GM12878 (cell line): ENCODE results near the gene SCGB3A2.

Experiments used
- CHD1 ChIP-seq: IDR thresholded peaks from 2 replicates; pipeline ENCODE4 v1.6.1; 2012; ENCODE audit warnings: low read depth, low read length, improper control_type of control experiment
- CTCF ChIP-seq, 3 experiments: IDR thresholded peaks in 2 of 3; conservative IDR thresholded peaks in 1 of 3; 2 replicates each; pipeline ENCODE4 v1.5.1; 2011; ENCODE audit warnings: low read depth in 3 of 3, low read length in 3 of 3, mild to moderate bottlenecking in 3 of 3, control low read depth in 2 of 3, moderate library complexity in 2 of 3, inconsistent platforms in 1 of 3, mixed read lengths in 1 of 3; ENCODE audit not compliant: control insufficient read depth in 2 of 3, insufficient read depth in 1 of 3; ENCODE audit errors: extremely low read depth in 1 of 3
- MEF2A ChIP-seq: IDR thresholded peaks from 2 replicates; pipeline ENCODE4 v1.6.1; 2011; ENCODE audit warnings: low read depth, mild to moderate bottlenecking, low read length, moderate library complexity; ENCODE audit not compliant: insufficient read depth
- MYC ChIP-seq: IDR thresholded peaks from 2 replicates; pipeline ENCODE4 v1.6.1; 2011; ENCODE audit warnings: mild to moderate bottlenecking, low read length, moderate library complexity, inconsistent platforms; ENCODE audit not compliant: insufficient read depth, insufficient replicate concordance, insufficient read length, severe bottlenecking
- NKRF ChIP-seq: fragments of 450-650 bp; conservative IDR thresholded peaks from 2 replicates; pipeline ENCODE4 v1.6.1; 2017; ENCODE audit warnings: mild to moderate bottlenecking, moderate library complexity
- NR2F1 ChIP-seq: fragments of 450-650 bp; conservative IDR thresholded peaks from 2 replicates; pipeline ENCODE4 v1.6.1; 2017; ENCODE audit warnings: mild to moderate bottlenecking
- POLR2A ChIP-seq: IDR thresholded peaks from 2 replicates; pipeline ENCODE4 v1.6.1; 2011; ENCODE audit warnings: low read depth, mild to moderate bottlenecking, low read length
- POLR2AphosphoS5 ChIP-seq: IDR thresholded peaks from 2 replicates; pipeline ENCODE4 v1.6.1; 2011; ENCODE audit warnings: mild to moderate bottlenecking, low read length, inconsistent platforms
- PRDM15 ChIP-seq: fragments of 450-650 bp; formaldehyde crosslinking; IDR thresholded peaks from 2 replicates; pipeline ENCODE4 v1.4.0; 2020; ENCODE audit warnings: mild to moderate bottlenecking, moderate library complexity
- RELA ChIP-seq: fragments of 450-650 bp; IDR thresholded peaks from 2 replicates; pipeline ENCODE4 v1.8.0; 2014; ENCODE audit warnings: borderline replicate concordance; ENCODE audit not compliant: partially characterized antibody
- REST ChIP-seq: IDR thresholded peaks from 2 replicates; pipeline ENCODE4 v1.6.1; 2012; ENCODE audit warnings: mild to moderate bottlenecking, low read depth, low read length
- SREBF2 ChIP-seq: IDR thresholded peaks from 2 replicates; pipeline ENCODE4 v1.6.1; 2012; ENCODE audit warnings: mild to moderate bottlenecking, low read length
- TCF3 ChIP-seq: IDR thresholded peaks from 2 replicates; pipeline ENCODE4 v1.6.1; 2012; ENCODE audit warnings: low read depth, mild to moderate bottlenecking, low read length, borderline replicate concordance; ENCODE audit not compliant: insufficient read depth
- ZNF217 ChIP-seq: fragments of 450-650 bp; IDR thresholded peaks from 2 replicates; pipeline ENCODE4 v1.6.1; 2017; ENCODE audit warnings: antibody characterized with exemption, mild to moderate bottlenecking

- TF ChIP-seq NKRF, result no peak
- TF ChIP-seq POLR2A, result no peak
- no peak for TF ChIP-seq CTCF (IDR thresholded peaks at IDR 0.05 in 2 of 3, conservative IDR thresholded peaks at IDR 0.05 in 1 of 3; ENCODE audit: control insufficient read depth in 2 of 3, extremely low read depth in 1 of 3, insufficient read depth in 1 of 3, low read depth in 3 of 3, low read length in 3 of 3)
- TF ChIP-seq MYC, result no peak
- no peak for TF ChIP-seq TCF3
- no peak for TF ChIP-seq PRDM15 (CRISPR knock-in tag)
- TF ChIP-seq RELA, result no peak
- no peak for TF ChIP-seq CHD1
- no peak for TF ChIP-seq ZNF217
- TF ChIP-seq MEF2A, result no peak
- no peak for TF ChIP-seq POLR2AphosphoS5
- no peak for TF ChIP-seq REST
- TF ChIP-seq SREBF2, result no peak
- no peak for TF ChIP-seq NR2F1
Observed at GRCh38 chr5:147898875-147899401, 20.4 kb downstream of the SCGB3A2 start.
